NOMO-1 treated with DMSO at 0.1 percent for 48 hours (cell line): ENCODE results near the gene EMILIN1.
"Not testable (repeated sequence)": the region's sequence is repeated elsewhere in the genome, so short reads cannot be mapped to it uniquely, and the experiment has no call there.

Experiments
- DNase-seq: peaks from one replicate; lab custom pipeline; 2025; ENCODE audit not compliant: unreplicated experiment; lab: John Stamatoyannopoulos, UW

Gene EMILIN1

DNA sequence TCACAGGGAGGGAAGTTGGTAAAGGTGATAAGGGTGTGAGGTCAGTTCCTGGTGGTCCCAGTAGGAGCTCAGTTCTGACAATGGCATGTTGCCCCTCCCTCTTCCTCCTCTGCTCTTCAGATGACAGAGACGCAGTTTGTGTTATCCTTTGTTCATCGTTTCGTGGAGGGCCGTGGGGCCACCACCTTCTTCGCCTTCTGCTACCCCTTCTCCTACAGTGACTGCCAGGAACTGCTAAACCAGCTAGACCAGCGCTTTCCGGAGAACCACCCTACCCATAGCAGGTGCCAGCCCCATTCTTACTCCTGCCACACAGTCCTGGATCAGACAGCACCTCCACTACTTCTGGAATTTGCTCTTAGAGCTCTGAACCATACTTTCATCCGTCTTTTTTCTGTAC, 24.6 kb upstream of the EMILIN1 start:
- DNase-seq = no peak

DNA sequence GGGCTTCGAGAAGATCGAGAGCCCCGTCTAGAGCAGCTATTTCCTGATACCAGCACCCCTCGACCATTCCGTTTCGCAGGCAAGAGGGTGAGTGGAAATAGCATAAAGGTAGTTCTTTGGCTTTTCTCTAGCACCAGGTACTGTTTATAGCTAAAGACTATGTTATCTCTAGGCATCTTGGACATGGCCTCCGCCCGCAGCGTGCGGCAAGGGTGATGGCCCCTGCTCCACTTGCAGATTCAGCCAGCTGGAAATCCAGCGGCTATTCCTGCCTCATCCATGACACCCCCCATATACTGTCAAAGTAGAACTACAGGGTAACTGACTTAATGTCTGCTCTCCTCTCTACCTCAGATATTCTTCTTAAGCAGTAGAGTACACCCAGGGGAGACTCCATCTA, 23.7 kb upstream of the EMILIN1 start:
- no peak for DNase-seq

DNA sequence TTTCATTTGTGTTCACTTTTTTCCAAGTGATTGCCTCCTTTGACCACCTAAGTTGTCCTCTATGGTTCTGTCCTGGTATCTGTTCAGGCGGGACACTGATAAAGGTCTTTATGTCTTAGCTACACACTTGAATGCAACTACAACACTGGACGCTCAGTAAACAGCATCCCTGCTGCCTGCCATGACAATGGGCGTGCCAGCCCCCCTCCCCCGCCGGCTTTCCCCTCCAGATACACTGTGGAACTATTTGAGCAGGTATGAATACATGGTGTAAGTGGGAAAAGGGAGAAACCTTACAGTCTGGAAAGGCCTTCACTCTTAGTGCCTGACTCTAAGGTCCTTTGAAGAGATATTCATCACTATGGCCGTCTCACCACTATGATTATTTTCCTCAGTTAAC, 21.2 kb upstream of the EMILIN1 start:
- DNase-seq = no peak

DNA sequence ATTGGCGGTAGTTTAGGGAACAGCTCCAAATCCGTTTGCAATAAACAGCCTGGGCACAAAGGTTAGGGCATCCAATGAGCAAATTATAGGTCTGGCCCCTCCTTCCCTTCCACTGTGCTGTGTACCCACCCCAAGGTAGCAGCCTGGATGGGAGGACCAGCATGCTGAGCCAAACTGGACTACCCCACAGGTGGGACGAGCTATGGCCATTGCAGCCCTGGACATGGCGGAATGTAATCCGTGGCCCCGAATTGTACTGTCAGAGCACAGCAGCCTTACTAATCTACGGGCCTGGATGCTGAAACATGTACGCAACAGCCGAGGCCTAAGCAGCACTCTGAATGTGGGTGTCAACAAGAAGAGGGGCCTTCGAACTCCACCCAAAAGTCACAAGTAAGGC, 20.2 kb upstream of the EMILIN1 start:
- DNase-seq = no peak

DNA sequence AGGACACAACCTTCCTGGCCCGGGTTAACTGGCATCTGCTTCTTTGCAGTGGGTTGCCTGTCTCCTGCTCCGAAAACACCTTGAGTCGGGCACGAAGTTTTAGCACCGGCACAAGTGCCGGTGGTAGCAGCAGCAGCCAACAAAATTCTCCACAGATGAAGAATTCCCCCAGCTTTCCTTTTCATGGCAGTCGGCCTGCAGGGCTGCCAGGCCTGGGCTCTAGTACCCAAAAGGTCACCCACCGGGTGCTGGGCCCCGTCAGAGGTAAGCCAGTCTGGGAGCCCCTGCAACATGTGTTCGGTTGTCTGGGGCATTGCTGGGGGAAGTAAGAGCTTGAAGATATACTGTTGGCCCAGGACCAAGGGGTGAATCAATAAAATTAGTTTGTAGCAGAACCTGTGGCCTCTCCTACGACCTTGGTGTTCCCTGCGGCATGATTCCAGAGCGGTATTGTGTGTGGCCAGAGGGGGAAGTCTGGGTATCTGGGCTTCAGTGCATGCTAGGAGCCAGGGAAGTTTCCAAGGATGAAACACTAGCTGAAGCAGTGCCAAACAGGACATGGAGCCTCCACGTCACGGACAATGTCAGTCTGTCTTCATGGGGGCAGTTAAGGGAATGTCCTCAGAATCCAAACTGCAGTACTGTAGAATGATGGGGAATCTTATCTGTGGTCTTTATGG, 19.1 kb upstream of the EMILIN1 start:
- no peak for DNase-seq

DNA sequence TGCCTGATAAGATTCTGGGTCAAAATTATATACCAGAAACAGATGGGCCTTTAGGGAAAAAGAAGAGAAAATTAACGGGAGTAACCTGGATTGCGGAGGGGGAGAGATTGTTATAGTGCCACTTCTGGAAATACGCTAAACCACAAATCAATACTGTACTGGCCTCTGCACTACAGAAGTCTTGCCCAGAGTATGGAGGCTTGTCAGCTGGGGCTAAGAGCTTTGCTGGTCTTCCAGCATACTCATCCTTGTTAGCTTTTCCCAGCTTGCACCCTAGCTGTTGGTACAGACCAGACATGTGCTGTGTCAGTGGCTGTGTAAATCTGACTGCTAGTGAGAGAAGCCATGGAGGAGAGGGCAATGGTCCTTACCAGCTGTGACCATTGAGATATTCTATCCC, 18.1 kb upstream of the EMILIN1 start:
- DNase-seq = no peak

DNA sequence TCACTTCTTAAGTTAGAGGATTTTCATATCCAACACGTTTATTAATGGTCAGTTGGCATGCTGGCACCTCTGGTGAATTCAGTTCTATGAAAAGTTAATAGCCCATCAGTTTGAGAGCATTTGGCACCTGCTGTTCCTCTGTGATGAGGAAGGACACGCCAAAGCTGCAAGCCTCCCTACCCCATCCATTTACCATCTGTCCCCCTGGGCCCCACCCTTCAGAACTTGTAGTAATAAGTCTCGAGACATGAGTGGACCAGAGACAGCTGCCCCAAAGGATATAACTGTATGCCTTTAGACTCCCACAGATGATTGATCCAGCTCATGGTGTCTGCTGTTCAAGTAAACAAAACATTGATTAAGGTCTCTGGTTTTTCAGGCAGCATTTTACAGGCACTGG, 13.3 kb upstream of the EMILIN1 start:
- DNase-seq = no peak

DNA sequence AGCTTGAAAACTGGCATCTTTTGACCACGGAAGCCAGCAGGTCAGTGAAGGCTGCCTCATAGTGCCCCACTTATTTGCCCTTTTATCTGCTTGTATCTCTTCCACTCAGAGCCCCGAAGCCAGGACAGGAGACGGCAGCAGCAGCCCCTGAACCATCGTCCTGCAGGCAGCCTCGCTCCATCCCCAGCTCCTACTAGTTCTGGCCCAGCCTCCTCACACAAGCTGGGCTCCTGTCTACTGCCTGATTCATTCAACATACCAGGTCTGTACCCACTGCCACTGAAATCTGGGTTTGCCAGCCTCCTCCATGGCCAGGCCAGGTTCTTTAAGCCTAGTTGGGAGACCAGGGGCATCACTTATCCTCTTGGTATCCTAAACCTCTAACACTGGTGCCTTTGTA, 11.0 kb upstream of the EMILIN1 start:
- DNase-seq = no peak

DNA sequence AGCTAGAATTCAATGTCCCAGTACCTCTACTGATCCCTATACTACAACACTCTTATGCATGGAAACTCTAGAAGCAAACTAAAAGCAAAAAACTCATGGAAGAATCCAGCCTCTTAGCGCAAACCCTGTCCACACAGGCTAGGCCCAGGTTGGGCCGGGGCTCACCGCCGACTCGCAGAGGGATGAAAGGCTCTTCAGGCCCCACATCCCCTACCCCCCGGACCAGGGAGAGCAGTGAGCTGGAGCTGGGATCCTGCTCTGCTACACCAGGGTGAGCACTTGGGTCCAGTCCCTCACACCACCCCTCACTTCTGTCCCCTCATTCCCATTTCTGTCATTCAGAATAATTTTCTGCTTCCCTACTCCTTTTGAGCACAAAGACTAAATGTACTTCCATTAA, 9.0 kb upstream of the EMILIN1 start:
- no peak for DNase-seq

DNA sequence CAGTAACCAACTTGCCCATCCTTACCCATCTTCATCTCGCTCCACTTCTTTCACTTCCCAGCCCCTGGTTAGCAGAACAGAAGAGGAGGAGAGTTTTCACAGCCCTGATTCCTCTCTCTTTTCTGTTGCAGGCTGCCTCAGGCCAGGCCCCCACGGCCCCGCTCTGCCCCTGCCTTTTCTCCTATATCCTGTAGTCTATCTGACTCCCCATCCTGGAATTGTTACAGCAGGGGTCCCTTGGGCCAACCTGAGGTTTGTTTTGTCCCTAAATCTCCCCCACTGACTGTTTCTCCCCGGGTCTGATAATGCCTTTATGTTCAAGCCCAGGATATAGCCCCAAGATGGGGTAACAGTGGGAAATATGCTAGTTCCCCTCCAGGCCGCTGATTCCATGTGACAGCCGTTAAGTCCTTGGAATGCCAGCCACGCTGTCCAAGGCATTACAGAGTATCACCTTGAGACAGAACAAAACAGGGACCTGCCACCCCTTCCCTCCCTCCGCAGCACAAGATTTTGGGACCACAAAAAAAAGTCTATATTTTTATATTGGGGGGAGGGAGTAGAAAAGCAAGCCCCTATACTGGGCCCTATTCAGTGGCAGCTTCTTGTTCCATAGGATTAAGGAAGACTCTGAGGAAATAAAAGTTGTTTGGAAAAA, 8.3 kb upstream of the EMILIN1 start:
- no peak for DNase-seq

DNA sequence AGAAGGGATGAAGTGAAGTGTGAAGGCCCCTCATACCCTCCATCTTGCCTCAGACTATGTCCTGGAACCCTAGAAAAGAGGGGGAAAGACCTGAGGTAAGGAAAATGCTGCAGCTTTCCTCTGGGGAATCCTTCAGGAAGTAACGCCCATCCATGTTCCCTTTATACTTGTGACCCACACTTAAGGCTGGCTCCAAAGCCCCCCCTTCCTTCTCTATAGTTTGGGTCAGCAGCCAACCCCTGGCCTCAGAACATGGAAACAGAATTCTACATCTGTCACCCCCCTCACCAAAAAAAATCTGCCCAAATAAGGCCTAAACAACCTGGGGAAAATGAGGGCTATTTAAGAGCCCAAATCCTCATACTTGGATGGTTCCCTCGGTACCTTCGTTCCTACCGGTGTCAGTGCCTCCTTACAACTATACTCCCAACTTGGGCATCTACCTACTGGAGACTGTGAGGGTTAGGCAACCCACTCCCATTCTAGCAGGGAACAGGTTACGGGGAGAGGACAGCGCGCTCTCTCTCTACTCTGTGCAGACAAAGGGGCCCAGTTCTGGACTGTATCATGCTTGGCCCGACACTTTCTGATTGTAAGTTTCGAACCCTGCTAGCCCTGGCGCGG, 7.7 kb upstream of the EMILIN1 start:
- no peak for DNase-seq

DNA sequence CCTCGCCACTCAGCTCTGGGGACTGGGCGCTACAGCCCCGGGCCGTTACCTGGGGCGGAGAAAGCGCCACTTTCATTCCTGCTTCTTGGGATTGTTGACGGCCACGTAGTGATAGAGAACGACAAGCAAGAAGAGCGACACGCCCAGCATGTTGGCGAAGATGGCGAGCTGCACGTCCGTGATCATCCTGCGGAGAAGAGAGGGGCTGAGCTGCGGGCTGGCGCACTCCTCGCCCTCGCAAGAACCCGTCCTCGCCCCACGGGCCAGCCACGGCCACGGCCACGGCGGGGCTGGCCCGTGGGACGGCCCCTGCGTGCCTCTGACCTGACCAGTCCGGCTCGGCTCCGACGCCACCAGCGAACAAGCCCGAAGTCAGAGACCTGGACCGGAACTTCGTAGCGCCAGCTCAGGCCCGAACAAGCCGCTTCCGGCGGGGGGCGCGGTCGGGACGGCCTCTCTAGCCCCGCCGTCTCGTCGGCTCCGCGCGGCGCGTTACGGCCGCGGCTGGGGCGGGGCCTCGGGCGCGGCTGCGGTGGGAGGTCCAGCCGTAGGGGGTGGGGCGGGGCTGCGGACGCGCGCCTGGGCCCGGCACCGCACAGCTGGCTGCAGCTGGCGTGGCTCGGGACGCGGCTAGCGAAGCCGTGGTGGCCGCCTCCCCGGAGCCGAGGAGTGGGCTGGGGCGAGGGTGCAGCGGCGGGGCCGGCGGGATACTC, 7.0 kb upstream of the EMILIN1 start, which contains the start of gene OST4:
Gene OST4 (minus strand): TSS at position 378 of the 713 bp plus-strand sequence.
- DNase-seq = peak; percentile 86

DNA sequence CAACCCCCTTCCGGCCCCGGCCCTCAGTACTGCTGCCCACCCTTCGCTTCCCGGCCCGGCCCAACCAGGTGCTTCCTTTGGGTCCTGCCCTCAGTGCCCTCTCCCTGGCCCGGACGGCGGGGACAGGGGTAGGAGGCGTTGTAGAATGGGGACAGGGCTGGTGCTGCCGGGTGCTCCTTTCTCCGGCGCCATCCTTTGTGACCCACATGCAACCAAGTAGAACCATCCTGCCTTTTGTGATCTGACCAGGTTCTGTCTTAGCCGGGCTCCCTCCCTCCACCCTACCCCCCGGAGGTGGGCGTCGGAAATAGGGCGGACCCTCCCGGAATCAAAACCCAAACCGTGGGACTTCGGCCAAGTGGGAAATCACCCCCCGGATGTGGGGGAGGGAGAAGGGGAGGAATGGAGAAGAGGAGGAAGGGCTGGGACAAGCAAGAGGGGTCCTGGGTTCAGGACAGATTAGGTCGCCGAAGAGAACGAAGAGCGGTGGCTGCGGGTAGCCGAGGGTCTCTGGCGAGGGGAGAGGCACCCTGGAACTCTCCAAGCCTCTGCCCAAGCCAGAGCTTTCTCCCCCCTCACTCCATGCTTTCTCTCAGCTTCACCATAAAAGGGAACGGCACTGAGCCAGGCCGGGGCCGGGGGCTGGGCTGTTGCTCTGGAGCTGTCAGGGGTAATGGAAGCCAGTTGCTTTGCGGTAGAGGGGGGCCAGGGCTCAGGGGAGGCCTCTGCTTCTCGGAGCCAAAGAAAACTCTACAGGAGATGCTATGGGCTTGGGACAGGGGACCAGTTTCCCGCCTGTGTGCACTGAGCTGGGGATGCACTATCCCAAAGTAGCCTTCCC, 6.2 kb upstream of the EMILIN1 start:
- DNase-seq = no peak

DNA sequence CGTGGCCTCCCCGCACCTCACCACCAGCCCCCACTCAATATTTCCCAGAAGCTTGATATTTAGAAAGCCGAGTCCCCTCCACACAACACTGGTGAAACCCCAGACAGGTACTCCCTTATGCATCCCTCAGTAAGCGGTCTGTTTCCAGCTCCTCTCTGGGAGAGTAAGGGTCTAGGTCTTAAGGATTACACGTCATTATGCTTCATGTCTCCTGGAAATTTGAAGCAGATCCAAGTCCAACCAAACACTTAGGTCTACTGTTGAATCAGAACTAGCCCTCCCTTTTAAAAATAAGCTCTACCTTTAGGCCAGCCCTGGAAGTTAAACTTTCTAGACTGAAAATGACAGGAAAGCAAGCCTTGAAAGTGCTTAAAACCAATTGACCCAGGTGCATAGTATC, 5.5 kb upstream of the EMILIN1 start:
- no peak for DNase-seq

DNA sequence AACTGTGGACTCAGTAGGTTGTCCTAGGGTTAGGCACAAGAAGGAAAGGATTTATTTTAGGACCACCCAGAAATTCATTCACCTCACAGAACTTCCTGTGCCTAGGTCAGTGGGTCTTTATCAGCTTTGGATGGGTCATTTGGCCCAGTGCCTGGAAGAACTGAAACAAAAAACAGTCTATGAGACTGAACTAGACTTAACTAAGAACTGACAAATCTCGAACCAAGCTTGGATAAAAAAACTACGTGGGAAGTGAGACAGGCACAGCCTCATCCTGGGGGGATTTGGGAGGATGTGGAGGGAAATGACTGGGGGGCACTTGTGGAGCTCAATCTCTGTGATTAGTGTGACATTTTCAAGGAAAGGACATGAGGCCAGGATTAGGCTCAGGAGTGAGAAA, 4.6 kb upstream of the EMILIN1 start:
- DNase-seq = no peak

DNA sequence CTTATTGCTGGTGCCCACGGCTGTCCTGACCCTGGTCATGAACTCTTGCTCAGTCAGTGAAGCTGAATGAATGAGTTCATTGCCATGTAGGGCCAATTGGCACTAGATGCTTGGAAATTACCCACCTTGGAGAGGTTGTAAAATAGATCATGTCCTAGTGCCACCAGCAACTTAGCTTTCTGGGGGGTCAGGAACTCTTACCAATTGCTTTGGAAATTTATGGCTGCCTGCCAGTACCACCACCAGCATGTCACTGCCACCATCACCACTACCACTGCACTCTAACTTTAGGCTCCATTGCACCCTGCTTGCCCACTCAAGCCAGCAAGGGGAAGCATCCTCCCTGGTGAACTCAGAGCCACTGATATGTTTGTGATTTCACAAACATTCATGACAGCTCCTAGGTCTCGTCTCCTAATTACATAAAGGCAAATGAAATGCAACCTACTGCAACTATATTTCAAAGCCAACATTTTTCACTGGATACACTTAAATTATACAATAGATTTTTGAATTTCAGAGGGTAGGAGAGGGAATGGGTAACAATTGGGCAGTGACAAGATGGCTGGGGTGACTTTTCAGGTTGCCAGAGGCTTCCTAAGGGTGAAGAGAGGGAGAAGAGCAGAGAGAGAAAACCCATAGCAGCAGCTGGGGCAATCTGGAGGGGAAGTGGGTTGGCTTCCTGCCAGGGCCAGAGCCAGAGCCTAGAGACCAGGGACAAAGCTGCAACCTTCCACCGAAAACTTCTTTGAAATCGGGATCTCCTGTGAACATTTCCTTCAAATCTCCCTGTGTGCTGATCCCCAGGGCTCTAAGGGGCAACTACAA, 3.5 kb upstream of the EMILIN1 start:
- DNase-seq = peak; percentile 42

DNA sequence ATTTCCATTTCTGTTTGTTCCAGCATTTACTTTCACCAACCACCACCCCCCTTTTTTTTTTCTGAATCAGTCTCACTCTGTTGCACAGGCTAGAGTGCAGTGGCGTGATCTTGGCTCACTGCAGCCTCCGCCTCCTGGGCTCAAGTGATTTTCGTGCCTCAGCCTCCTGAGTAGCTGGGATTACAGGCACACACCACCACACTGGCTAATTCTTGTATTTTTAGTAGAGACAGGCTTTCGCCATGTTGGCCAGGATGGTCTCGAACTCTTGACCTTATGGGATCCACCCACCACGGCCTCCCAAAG, 2.9 kb upstream of the EMILIN1 start:
- DNase-seq = not testable (repeated sequence)

DNA sequence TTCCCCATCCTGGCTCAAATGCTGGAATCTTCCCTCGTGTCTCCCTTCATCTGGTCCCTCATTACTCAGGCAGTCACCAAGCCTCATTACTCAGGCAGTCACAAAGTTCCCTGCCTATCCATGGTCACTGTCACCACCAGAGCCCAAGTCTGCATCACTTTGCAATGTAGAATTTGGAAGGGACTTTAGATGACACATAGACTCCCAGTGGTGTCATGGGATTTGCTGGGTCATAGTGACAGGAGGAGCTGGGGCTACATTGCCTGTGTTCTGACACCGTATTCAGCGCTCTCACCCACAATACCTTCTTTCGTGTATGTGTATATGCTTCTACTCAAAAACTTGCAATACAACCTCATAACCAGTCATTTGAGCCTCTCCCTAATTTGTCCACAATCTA, 2.1 kb upstream of the EMILIN1 start:
- no peak for DNase-seq

DNA sequence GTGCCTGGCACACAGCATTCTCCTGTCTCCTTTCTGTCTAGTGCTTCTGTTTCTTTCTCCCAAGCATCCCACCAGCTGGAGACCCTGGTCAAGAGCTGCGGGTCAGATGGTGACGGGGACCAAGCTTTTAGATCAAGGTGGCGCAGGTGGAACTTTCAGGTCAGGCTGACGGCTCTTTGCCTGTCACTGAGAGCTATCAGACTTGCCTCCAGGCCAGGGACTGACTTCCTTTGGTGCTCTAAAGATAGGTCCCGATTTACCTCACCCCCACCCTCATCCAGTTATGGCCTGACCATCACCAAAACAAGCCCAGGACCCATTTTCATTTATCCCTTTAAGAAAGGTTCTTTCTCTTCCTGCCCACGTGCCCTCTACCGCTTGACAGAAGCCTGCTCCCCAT, 1.2 kb upstream of the EMILIN1 start:
- no peak for DNase-seq
